ENCODE results near the gene SLC22A14.

The SLC22A14 gene

DNA sequence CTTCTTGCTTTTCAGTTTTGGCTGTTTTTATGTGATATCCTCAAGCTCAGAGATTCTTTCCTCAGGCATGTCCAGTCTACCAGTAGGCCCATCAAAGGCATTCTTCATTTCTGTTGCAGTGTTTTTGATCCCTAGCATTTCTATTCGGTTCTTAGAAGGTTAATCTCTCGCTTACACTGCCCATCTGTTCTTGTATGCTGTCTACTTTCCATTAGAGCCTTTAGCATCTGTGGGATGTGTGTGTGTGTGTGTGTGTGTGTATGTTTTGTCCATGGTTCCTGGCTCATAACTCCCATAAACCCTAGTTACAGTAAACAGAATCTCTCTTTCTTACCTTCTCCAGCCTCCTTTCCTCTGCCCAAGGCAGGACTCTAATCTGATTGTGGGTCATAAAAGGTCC is 21.6 kb upstream of the SLC22A14 start:
- no peak for DNase-seq (ENCODE audit: low read depth in 1 of 2, low spot score in 1 of 2)
- Histone ChIP-seq H3K27me3 (ENCODE audit: insufficient read depth, poor library complexity, severe bottlenecking) (no peaks in the 10 kb centered on the region), H3K4me3 (replicated peaks; ENCODE audit: insufficient read depth, low read length) (no peak overlapping the region), H3K27ac (replicated peaks) (no peak overlapping the region)
- TF ChIP-seq POLR2AphosphoS5 (IDR thresholded peaks at IDR 0.05; ENCODE audit: low read depth) (no peak), REST (IDR thresholded peaks at IDR 0.05; ENCODE audit: insufficient replicate concordance, low read depth) (no peak)
- TF ChIP-seq, protein P1, sequence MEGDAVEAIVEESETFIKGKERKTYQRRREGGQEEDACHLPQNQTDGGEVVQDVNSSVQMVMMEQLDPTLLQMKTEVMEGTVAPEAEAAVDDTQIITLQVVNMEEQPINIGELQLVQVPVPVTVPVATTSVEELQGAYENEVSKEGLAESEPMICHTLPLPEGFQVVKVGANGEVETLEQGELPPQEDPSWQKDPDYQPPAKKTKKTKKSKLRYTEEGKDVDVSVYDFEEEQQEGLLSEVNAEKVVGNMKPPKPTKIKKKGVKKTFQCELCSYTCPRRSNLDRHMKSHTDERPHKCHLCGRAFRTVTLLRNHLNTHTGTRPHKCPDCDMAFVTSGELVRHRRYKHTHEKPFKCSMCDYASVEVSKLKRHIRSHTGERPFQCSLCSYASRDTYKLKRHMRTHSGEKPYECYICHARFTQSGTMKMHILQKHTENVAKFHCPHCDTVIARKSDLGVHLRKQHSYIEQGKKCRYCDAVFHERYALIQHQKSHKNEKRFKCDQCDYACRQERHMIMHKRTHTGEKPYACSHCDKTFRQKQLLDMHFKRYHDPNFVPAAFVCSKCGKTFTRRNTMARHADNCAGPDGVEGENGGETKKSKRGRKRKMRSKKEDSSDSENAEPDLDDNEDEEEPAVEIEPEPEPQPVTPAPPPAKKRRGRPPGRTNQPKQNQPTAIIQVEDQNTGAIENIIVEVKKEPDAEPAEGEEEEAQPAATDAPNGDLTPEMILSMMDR (IDR thresholded peaks at IDR 0.05; ENCODE audit: insufficient read depth, low read length), result no peak

GRCh38 chr3:38264353-38264771 is 17.7 kb upstream of the SLC22A14 start:
- no peaks in the 10 kb centered on the region for H3K27me3 ChIP-seq (ENCODE audit: insufficient read depth, poor library complexity, severe bottlenecking)
- H3K4me3 ChIP-seq (replicated peaks; ENCODE audit: insufficient read depth, low read length), result no peak overlapping the region
- H3K27ac ChIP-seq (replicated peaks), result no peak overlapping the region
- TF ChIP-seq POLR2AphosphoS5 (IDR thresholded peaks at IDR 0.05; ENCODE audit: low read depth) (no peak), GABPA (IDR thresholded peaks at IDR 0.05; ENCODE audit: low read depth) (no peak)
- DNase-seq (ENCODE audit: low read depth in 1 of 2, low spot score in 1 of 2), result no peak

GRCh38 chr3:38264779-38265178 is 17.3 kb upstream of the SLC22A14 start:
- DNase-seq (ENCODE audit: low read depth in 1 of 2, low spot score in 1 of 2), result no peak
- Histone ChIP-seq H3K27me3 (ENCODE audit: insufficient read depth, poor library complexity, severe bottlenecking) (no peaks in the 10 kb centered on the region), H3K27ac (replicated peaks) (no peak overlapping the region), H3K4me3 (replicated peaks; ENCODE audit: insufficient read depth, low read length) (no peak overlapping the region)
- TF ChIP-seq SPI1 (IDR thresholded peaks at IDR 0.05; ENCODE audit: borderline replicate concordance, low read depth) (no peak), GABPA (IDR thresholded peaks at IDR 0.05; ENCODE audit: low read depth) (no peak)

DNA sequence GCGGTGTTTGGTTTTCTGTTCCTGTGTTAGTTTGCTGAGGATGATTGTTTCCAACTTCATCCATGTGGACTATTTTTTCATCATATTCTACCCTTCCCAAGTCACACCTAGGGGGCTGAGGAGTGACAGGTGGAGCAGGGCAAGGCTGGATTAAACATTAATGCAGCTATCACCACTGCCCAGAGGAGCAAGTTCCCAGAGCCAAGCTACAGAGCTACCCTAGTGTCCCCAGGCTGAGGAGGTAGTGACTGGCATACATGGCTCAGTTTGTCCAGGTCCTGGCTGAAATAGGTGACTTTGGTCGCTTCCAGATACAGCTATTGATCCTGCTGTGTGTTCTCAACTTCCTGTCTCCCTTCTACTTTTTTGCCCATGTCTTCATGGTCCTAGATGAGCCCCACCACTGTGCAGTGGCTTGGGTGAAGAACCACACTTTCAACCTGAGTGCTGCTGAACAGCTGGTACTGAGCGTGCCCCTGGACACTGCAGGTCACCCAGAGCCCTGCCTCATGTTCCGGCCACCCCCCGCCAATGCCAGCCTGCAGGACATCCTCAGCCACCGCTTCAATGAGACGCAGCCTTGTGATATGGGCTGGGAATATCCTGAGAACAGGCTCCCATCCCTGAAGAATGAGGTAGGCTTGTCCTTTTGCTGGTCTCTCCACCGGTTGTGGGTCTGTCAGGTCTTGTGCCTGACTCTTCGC is 16.3 kb upstream of the SLC22A14 start, which contains the start of gene SLC22A13:
TSS of gene SLC22A13 (plus strand) at position 209 of the 704 bp plus-strand sequence. CDS start at position 258, 49 bp downstream.
- TF ChIP-seq, protein P1 (IDR thresholded peaks at IDR 0.05; ENCODE audit: insufficient read depth, low read length), result no peak
- TF ChIP-seq REST (IDR thresholded peaks at IDR 0.05; ENCODE audit: insufficient replicate concordance, low read depth) (no peak), SPI1 (IDR thresholded peaks at IDR 0.05; ENCODE audit: borderline replicate concordance, low read depth) (no peak), POLR2AphosphoS5 (IDR thresholded peaks at IDR 0.05; ENCODE audit: low read depth) (no peak), GABPA (IDR thresholded peaks at IDR 0.05; ENCODE audit: low read depth) (no peak)
- Histone ChIP-seq H3K27me3 (ENCODE audit: insufficient read depth, poor library complexity, severe bottlenecking) (no peaks in the 10 kb centered on the region), H3K4me3 (replicated peaks; ENCODE audit: insufficient read depth, low read length) (no peak within 1 kb of the TSS), H3K27ac (replicated peaks) (no peak within 1 kb of the TSS)
- DNase-seq (ENCODE audit: low read depth in 1 of 2, low spot score in 1 of 2), result no peak

- no peak overlapping the region for H3K27ac ChIP-seq (replicated peaks)
- TF ChIP-seq, protein P1 (IDR thresholded peaks at IDR 0.05; ENCODE audit: insufficient read depth, low read length), result no peak
- TF ChIP-seq POLR2AphosphoS5 (IDR thresholded peaks at IDR 0.05; ENCODE audit: low read depth), result no peak
- TF ChIP-seq GABPA (IDR thresholded peaks at IDR 0.05; ENCODE audit: low read depth), result no peak
- TF ChIP-seq REST (IDR thresholded peaks at IDR 0.05; ENCODE audit: insufficient replicate concordance, low read depth), result no peak
- TF ChIP-seq SPI1 (IDR thresholded peaks at IDR 0.05; ENCODE audit: borderline replicate concordance, low read depth), result no peak
- H3K4me3 ChIP-seq (replicated peaks; ENCODE audit: insufficient read depth, low read length), result no peak overlapping the region
- no peaks in the 10 kb centered on the region for H3K27me3 ChIP-seq (ENCODE audit: insufficient read depth, poor library complexity, severe bottlenecking)
- no peak for DNase-seq (ENCODE audit: low read depth in 1 of 2, low spot score in 1 of 2)
Observed at GRCh38 chr3:38266810-38267209, 15.3 kb upstream of the SLC22A14 start.
